ENCODE measurements around the gene GATAD2B.

The GATAD2B gene

GRCh38 chr1:153922972-153923925 lies at the start of gene GATAD2B:
TSS of gene GATAD2B (minus strand) at chr1:153922972. CDS start at chr1:153828347, 94,625 bp downstream.
- DNase-seq (peak; percentile 100), ATAC-seq (replicated peaks) (peak; percentile 92 to 94)
- Mint-ChIP-seq H3K9me3 (no peaks in the 10 kb centered on the region), H3K36me3 (peaks cover 7 to 20% of the 10 kb centered on the region in 2 donors), H3K4me1 (peaks cover 25 to 44% of the 10 kb centered on the region in 2 donors), H3K4me3 (peak within 1 kb of the TSS; percentile 84 to 98), H3K27ac (peak within 1 kb of the TSS; percentile 99), H3K27me3 (no peaks in the 10 kb centered on the region)

- Mint-ChIP-seq H3K36me3 (peaks cover 17 to 32% of the 10 kb centered on the region in 2 donors), H3K9me3 (no peaks in the 10 kb centered on the region), H3K4me1 (peaks cover 30 to 61% of the 10 kb centered on the region in 2 donors)
Measured at GRCh38 chr1:153970346-153970745, 47.6 kb upstream of the GATAD2B start.

GRCh38 chr1:153968972-153969371 lies 46.2 kb upstream of the GATAD2B start:
- H3K9me3 Mint-ChIP-seq, result no peaks in the 10 kb centered on the region
- H3K4me3 Mint-ChIP-seq, result peak overlapping the region; percentile 95 to 98
- H3K4me1 Mint-ChIP-seq, result peaks cover 27 to 55% of the 10 kb centered on the region in 2 donors
- H3K27ac Mint-ChIP-seq, result peak overlapping the region; percentile 81
- H3K27me3 Mint-ChIP-seq, result no peaks in the 10 kb centered on the region
- peaks cover 14 to 23% of the 10 kb centered on the region in 2 donors for H3K36me3 Mint-ChIP-seq
- ATAC-seq (replicated peaks) (no peak), DNase-seq (no peak)

More at GRCh38 chr1:153970346-153970745, 47.6 kb upstream of the GATAD2B start:
- Mint-ChIP-seq H3K4me3 (no peak overlapping the region), H3K27ac (no peak overlapping the region), H3K27me3 (no peaks in the 10 kb centered on the region)
- no peak for ATAC-seq (replicated peaks)
- DNase-seq, result no peak

- ATAC-seq (replicated peaks), result no peak
- Mint-ChIP-seq H3K9me3 (no peaks in the 10 kb centered on the region), H3K36me3 (peaks cover 11 to 21% of the 10 kb centered on the region in 2 donors), H3K4me3 (peak overlapping the region; percentile 95 to 98), H3K27ac (no peak overlapping the region), H3K4me1 (peaks cover 29 to 50% of the 10 kb centered on the region in 2 donors), H3K27me3 (no peaks in the 10 kb centered on the region)
- DNase-seq, result no peak
Measured at GRCh38 chr1:153968408-153968807, 45.6 kb upstream of the GATAD2B start.

GRCh38 chr1:153968000-153968363 lies 45.2 kb upstream of the GATAD2B start:
- no peaks in the 10 kb centered on the region for H3K9me3 Mint-ChIP-seq
- peak overlapping the region; percentile 99 for H3K27ac Mint-ChIP-seq
- DNase-seq, result no peak
- H3K36me3 Mint-ChIP-seq, result peaks cover 8 to 19% of the 10 kb centered on the region in 2 donors
- H3K4me3 Mint-ChIP-seq, result peak overlapping the region; percentile 95 to 98
- H3K27me3 Mint-ChIP-seq, result no peaks in the 10 kb centered on the region
- H3K4me1 Mint-ChIP-seq, result peaks cover 29 to 48% of the 10 kb centered on the region in 2 donors
- no peak for ATAC-seq (replicated peaks)

GRCh38 chr1:153967107-153967999 lies 44.6 kb upstream of the GATAD2B start, which contains the start of gene CREB3L4:
TSS of gene CREB3L4 (plus strand) at chr1:153967902. CDS start at chr1:153968526, 624 bp downstream.
- Mint-ChIP-seq H3K4me1 (peaks cover 31 to 49% of the 10 kb centered on the region in 2 donors), H3K27me3 (no peaks in the 10 kb centered on the region), H3K36me3 (peaks cover 7 to 21% of the 10 kb centered on the region in 2 donors), H3K9me3 (no peaks in the 10 kb centered on the region), H3K27ac (peak within 1 kb of the TSS; percentile 99), H3K4me3 (peak within 1 kb of the TSS; percentile 95 to 98)
- peak; percentile 86 for DNase-seq
- peak; percentile 86 to 87 for ATAC-seq (replicated peaks)

GRCh38 chr1:153963850-153964331 lies 41.1 kb upstream of the GATAD2B start:
- DNase-seq (no peak), ATAC-seq (replicated peaks) (peak; percentile 2 to 8)
- Mint-ChIP-seq H3K27ac (peak overlapping the region; percentile 91), H3K36me3 (peaks cover 16 to 46% of the 10 kb centered on the region in 2 donors), H3K27me3 (no peaks in the 10 kb centered on the region), H3K4me3 (peak overlapping the region; percentile 85 to 90), H3K9me3 (no peaks in the 10 kb centered on the region), H3K4me1 (peaks cover 50 to 71% of the 10 kb centered on the region in 2 donors)

GRCh38 chr1:153963030-153963849 lies 40.5 kb upstream of the GATAD2B start, which contains the start of gene SLC39A1:
TSS of gene SLC39A1 (minus strand) at chr1:153963537. CDS start at chr1:153962715, 822 bp downstream.
- ATAC-seq (replicated peaks), result peak; percentile 46 to 56
- DNase-seq, result peak; percentile 90
- peaks cover 48 to 70% of the 10 kb centered on the region in 2 donors for H3K4me1 Mint-ChIP-seq
- peak within 1 kb of the TSS; percentile 91 for H3K27ac Mint-ChIP-seq
- H3K36me3 Mint-ChIP-seq, result peaks cover 20 to 52% of the 10 kb centered on the region in 2 donors
- no peaks in the 10 kb centered on the region for H3K27me3 Mint-ChIP-seq
- peak within 1 kb of the TSS; percentile 85 to 90 for H3K4me3 Mint-ChIP-seq
- no peaks in the 10 kb centered on the region for H3K9me3 Mint-ChIP-seq

- peak overlapping the region; percentile 85 to 90 for H3K4me3 Mint-ChIP-seq
- DNase-seq, result no peak
- ATAC-seq (replicated peaks), result no peak
- no peaks in the 10 kb centered on the region for H3K9me3 Mint-ChIP-seq
- H3K4me1 Mint-ChIP-seq, result peaks cover 42 to 69% of the 10 kb centered on the region in 2 donors
- H3K27ac Mint-ChIP-seq, result peak overlapping the region; percentile 91
- H3K27me3 Mint-ChIP-seq, result no peaks in the 10 kb centered on the region
- peaks cover 27 to 61% of the 10 kb centered on the region in 2 donors for H3K36me3 Mint-ChIP-seq
Measured at GRCh38 chr1:153962088-153963029, 39.6 kb upstream of the GATAD2B start.

- ATAC-seq (replicated peaks), result no peak
- Mint-ChIP-seq H3K4me1 (peaks cover 47 to 71% of the 10 kb centered on the region in 2 donors), H3K4me3 (peak overlapping the region; percentile 85 to 90), H3K27ac (peak overlapping the region; percentile 91), H3K27me3 (no peaks in the 10 kb centered on the region), H3K9me3 (no peaks in the 10 kb centered on the region), H3K36me3 (peaks cover 29 to 69% of the 10 kb centered on the region in 2 donors)
- no peak for DNase-seq
Measured at GRCh38 chr1:153961421-153961820, 38.6 kb upstream of the GATAD2B start.

- Mint-ChIP-seq H3K27me3 (no peaks in the 10 kb centered on the region), H3K4me1 (peaks cover 47 to 72% of the 10 kb centered on the region in 2 donors), H3K36me3 (peaks cover 26 to 62% of the 10 kb centered on the region in 2 donors), H3K27ac (peak overlapping the region; percentile 3), H3K9me3 (no peaks in the 10 kb centered on the region), H3K4me3 (no peak overlapping the region)
- ATAC-seq (replicated peaks) (no peak), DNase-seq (no peak)
Measured at GRCh38 chr1:153960206-153960605, 37.4 kb upstream of the GATAD2B start.

- Mint-ChIP-seq H3K27ac (peak overlapping the region; percentile 27), H3K9me3 (no peaks in the 10 kb centered on the region), H3K4me1 (peaks cover 50 to 71% of the 10 kb centered on the region in 2 donors), H3K4me3 (peak overlapping the region in 1 of 2 donors; percentile 34), H3K27me3 (no peaks in the 10 kb centered on the region), H3K36me3 (peaks cover 27 to 65% of the 10 kb centered on the region in 2 donors)
- DNase-seq (no peak), ATAC-seq (replicated peaks) (no peak)
Measured at GRCh38 chr1:153959454-153959853, 36.7 kb upstream of the GATAD2B start.

Data from stimulated activated naive B cell treated with anti-CD40 and anti-IgM and Interleukin-4, amounts not matched to agents 10 μg/mL and 1 μg/mL and 100 μg/mL, for 72 hours (primary cell).